GM12878 (cell line): ENCODE data around the gene NOB1. TPM values are rescaled to one million over a fixed set of nuclear protein-coding genes. Genes with fewer than 3 reads are reported as not detected.

Source experiments
- ATAC-seq: fragments of 200-7000 bp; cut with Tn5 transposase; 3 replicates; pipeline ENCODE4 v1.9.1; 2020; ENCODE audit warnings: mild to moderate bottlenecking, moderate library complexity
- BruUV-seq: library from RNA; stranded (reverse); fragments of 400-500 nt; replicated peaks from 2 replicates; lab custom pipeline; 2021; lab: Mats Ljungman, UMichigan
- CTCF ChIA-PET: fragments of 300-600 bp; sonication (Branson Sonifier 250); formaldehyde crosslinking; extraction: SDS; loops from one replicate; lab custom pipeline; 2021; ENCODE audit warnings: inconsistent platforms; lab: Yijun Ruan, JAX
- POLR2A ChIA-PET: fragments of 350-600 bp; formaldehyde crosslinking; extraction: SDS; loops from one replicate; lab custom pipeline; 2021; ENCODE audit warnings: inconsistent platforms; lab: Charles Lee
- RAD21 ChIA-PET: fragments of 300-600 bp; sonication (Branson Sonifier 250); formaldehyde crosslinking; loops from one replicate; lab custom pipeline; 2023; ENCODE audit warnings: antibody characterized with exemption; ENCODE audit not compliant: unreplicated experiment; lab: Charles Lee
- SMC1A ChIA-PET: fragments of 300-600 bp; sonication (Branson Sonifier 250); formaldehyde crosslinking; loops from one replicate; lab custom pipeline; 2023; ENCODE audit not compliant: unreplicated experiment, uncharacterized antibody; lab: Charles Lee
- DNase-seq: peaks from one replicate; pipeline ENCODE4 v3.0.0-alpha.2; 2011; ENCODE audit warnings: low read depth, low spot score
- FAIRE-seq: peaks from 3 replicates; lab custom pipeline; 2011; peaks lifted over from hg19 to GRCh38; lab: Jason Lieb, UNC
- H2AFZ ChIP-seq: 2 replicates; pipeline ENCODE4 v1.6.0; 2011; ENCODE audit warnings: low read depth, low read length, control low read depth; ENCODE audit not compliant: control insufficient read depth
- H3K27ac ChIP-seq: 2 replicates; pipeline ENCODE4 v1.5.1; 2011; ENCODE audit warnings: control low read depth; ENCODE audit not compliant: control insufficient read depth, insufficient read depth
- H3K27me3 ChIP-seq, 2 experiments: replicated peaks in 1 of 2; 2 replicates each; pipeline versions ENCODE4 v1.6.0 to v1.6.1; 2011; ENCODE audit warnings: low read length in 1 of 2; ENCODE audit not compliant: control insufficient read depth in 2 of 2, insufficient read depth in 2 of 2
- H3K36me3 ChIP-seq, 2 experiments: 2 replicates each; pipeline ENCODE4 v1.5.1; 2011; ENCODE audit warnings: low read length in 1 of 2; ENCODE audit not compliant: control insufficient read depth in 2 of 2, insufficient read depth in 2 of 2
- H3K4me1 ChIP-seq: 2 replicates; pipeline ENCODE4 v1.6.1; 2011; ENCODE audit warnings: mild to moderate bottlenecking, low read length, moderate library complexity, mixed read lengths; ENCODE audit not compliant: control insufficient read depth, insufficient read depth
- H3K4me2 ChIP-seq: 2 replicates; pipeline ENCODE4 v1.6.0; 2011; ENCODE audit warnings: control low read depth; ENCODE audit not compliant: control insufficient read depth, insufficient read depth
- H3K4me3 ChIP-seq: fragments of 200-600 bp; sonication (generic); 2 replicates; pipeline ENCODE4 v1.5.1; 2016
- H3K79me2 ChIP-seq: 2 replicates; pipeline ENCODE4 v1.6.0; 2011; ENCODE audit warnings: low read length; ENCODE audit not compliant: control insufficient read depth, insufficient read depth
- H3K9ac ChIP-seq: 2 replicates; pipeline ENCODE4 v1.8.0; 2011; ENCODE audit warnings: low read length, control low read depth, mixed read lengths; ENCODE audit not compliant: control insufficient read depth, insufficient read depth
- H3K9me3 ChIP-seq: replicated peaks from 3 replicates; pipeline ENCODE4 v1.5.1; 2011; ENCODE audit warnings: mild to moderate bottlenecking, low read length; ENCODE audit not compliant: control insufficient read depth, insufficient read depth
- H4K20me1 ChIP-seq: 2 replicates; pipeline ENCODE4 v1.6.0; 2011; ENCODE audit not compliant: control insufficient read depth, insufficient read depth
- POLR2A ChIP-seq: IDR thresholded peaks from 2 replicates; pipeline ENCODE4 v1.6.1; 2011; ENCODE audit warnings: low read depth, mild to moderate bottlenecking, low read length
- POLR2AphosphoS5 ChIP-seq: IDR thresholded peaks from 2 replicates; pipeline ENCODE4 v1.6.1; 2011; ENCODE audit warnings: mild to moderate bottlenecking, low read length, inconsistent platforms
- RB1 ChIP-seq: fragments of 450-650 bp; formaldehyde crosslinking; IDR thresholded peaks from 2 replicates; pipeline ENCODE4 v1.6.1; 2017; ENCODE audit warnings: mild to moderate bottlenecking, borderline replicate concordance
- WGBS: methylation state at CpG from one replicate; pipeline ENCODE4 v1.1.6; 2016; ENCODE audit warnings: low lambda C conversion rate; ENCODE audit not compliant: insufficient replicate concordance, insufficient coverage; ENCODE audit errors: missing lambda C conversion rate; 5-methylcytosine and 5-hydroxymethylcytosine counted together
- in situ Hi-C: fragments of 300-500 bp; cut with MboI; formaldehyde crosslinking; loops from 9 replicates; pipeline ENCODE4 v1.14.3; 2018; ENCODE audit warnings: mixed read lengths
- intact Hi-C: fragments of 100-400 bp; cut with micrococcal nuclease; formaldehyde crosslinking; loops from one replicate; pipeline ENCODE4 v1.14.2; 2022; ENCODE audit not compliant: unreplicated experiment
- polyA plus RNA-seq, 11 experiments: library from polyadenylated mRNA; depleted of rRNA in 4 of 11; unstranded in 6 of 11; stranded (reverse) in 5 of 11; fragments of >200 nt; fragmentation: Nextera tagmentation in 4 of 11; fragmentation: Illumina TruSeq in 1 of 11; extraction: Ambion mirVana in 4 of 11; extraction: Trizol in 1 of 11; gene quantifications; 1 replicate in 1 of 11; 2 replicates in 10 of 11; pipeline versions ENCODE4 v1.2.1 to v1.2.3, GENCODE V29; 2011 to 2016; ENCODE audit warnings: inconsistent platforms in 2 of 11, missing spikeins in 2 of 11, low read depth in 1 of 11
- total RNA-seq, 4 experiments: library from RNA; depleted of rRNA in 3 of 4; stranded (reverse); fragments of >200 nt in 3 of 4; fragmentation: Illumina TruSeq in 1 of 4; extraction: Trizol in 1 of 4; gene quantifications; 2 replicates each; pipeline versions ENCODE4 v1.2.1 to v1.2.3, GENCODE V29; 2013 to 2021
- TF ChIP-seq, protein P1 (sequence below): fragments of 450-650 bp; IDR thresholded peaks from 2 replicates; pipeline ENCODE4 v1.6.1; 2018; ENCODE audit warnings: mild to moderate bottlenecking, low read depth, moderate library complexity; ENCODE audit not compliant: partially characterized antibody

Gene NOB1
- total and polyA plus RNA-seq, 10 of the 15 experiments (the other 5 are each of a cell fraction or from before 2014, with no cell fraction given), result 31.1 to 117 (median 78.0) TPM

- Histone ChIP-seq H3K4me2 (no peak overlapping the region), H3K79me2 (peaks cover 2% of the 10 kb centered on the region), H3K9ac (no peak overlapping the region), H3K4me1 (no peaks in the 10 kb centered on the region), H3K27me3 (no peaks in the 10 kb centered on the region), H3K4me3 (no peak overlapping the region), H3K27ac (no peak overlapping the region), H3K9me3 (no peaks in the 10 kb centered on the region), H3K36me3 (peaks cover 40 to 64% of the 10 kb centered on the region in 2 experiments), H4K20me1 (no peaks in the 10 kb centered on the region), H2AFZ (no peak overlapping the region)
- FAIRE-seq, result no peak
- ChIA-PET CTCF (interaction anchor here (1.0 to 2.7 kb wide), 3 partner anchors 9 to 350 kb away, joined by 3 to 11 read pairs (median 6); partner anchors contain the start of gene NOB1), POLR2A (interaction anchor here (0.9 kb wide), 1 partner anchor 8 kb away, joined by 3 read pairs; no protein-coding TSS in a partner anchor), RAD21 (no interaction called here), SMC1A (no interaction called here)
- no TSS peak for BruUV-seq
- in situ Hi-C loops, result no loop called here
- intact Hi-C loops, result no loop called here
- 93% methylated on average over 11 of the region's 11 CpGs for WGBS
- DNase-seq, result no peak
- TF ChIP-seq RB1, result no peak
- 0 out of 2 replicates have a peak, but pooled peaks have one; percentile 24 for TF ChIP-seq POLR2AphosphoS5
- no peak for ATAC-seq
These were observed 9.5 kb downstream of the NOB1 start for GRCh38 chr16:69745232-69745612.

- ChIA-PET RAD21 (no interaction called here), SMC1A (no interaction called here), POLR2A (no interaction called here), CTCF (interaction anchor here (2.0 to 2.7 kb wide), 2 partner anchors 10 to 349 kb away, joined by 6 to 11 read pairs; partner anchors contain the start of gene NOB1)
- H2AFZ ChIP-seq, result no peak overlapping the region
- 97% methylated on average over 34 of the region's 35 CpGs for WGBS
- H3K36me3 ChIP-seq, result peaks cover 41 to 60% of the 10 kb centered on the region in 2 experiments
- no peaks in the 10 kb centered on the region for H3K9me3 ChIP-seq
- in situ Hi-C loops, result no loop called here
- H4K20me1 ChIP-seq, result no peaks in the 10 kb centered on the region
- no peak for FAIRE-seq
- H3K4me2 ChIP-seq, result no peak overlapping the region
- H3K4me3 ChIP-seq, result no peak overlapping the region
- peak; percentile 38 for TF ChIP-seq POLR2A
- TF ChIP-seq, protein P1, sequence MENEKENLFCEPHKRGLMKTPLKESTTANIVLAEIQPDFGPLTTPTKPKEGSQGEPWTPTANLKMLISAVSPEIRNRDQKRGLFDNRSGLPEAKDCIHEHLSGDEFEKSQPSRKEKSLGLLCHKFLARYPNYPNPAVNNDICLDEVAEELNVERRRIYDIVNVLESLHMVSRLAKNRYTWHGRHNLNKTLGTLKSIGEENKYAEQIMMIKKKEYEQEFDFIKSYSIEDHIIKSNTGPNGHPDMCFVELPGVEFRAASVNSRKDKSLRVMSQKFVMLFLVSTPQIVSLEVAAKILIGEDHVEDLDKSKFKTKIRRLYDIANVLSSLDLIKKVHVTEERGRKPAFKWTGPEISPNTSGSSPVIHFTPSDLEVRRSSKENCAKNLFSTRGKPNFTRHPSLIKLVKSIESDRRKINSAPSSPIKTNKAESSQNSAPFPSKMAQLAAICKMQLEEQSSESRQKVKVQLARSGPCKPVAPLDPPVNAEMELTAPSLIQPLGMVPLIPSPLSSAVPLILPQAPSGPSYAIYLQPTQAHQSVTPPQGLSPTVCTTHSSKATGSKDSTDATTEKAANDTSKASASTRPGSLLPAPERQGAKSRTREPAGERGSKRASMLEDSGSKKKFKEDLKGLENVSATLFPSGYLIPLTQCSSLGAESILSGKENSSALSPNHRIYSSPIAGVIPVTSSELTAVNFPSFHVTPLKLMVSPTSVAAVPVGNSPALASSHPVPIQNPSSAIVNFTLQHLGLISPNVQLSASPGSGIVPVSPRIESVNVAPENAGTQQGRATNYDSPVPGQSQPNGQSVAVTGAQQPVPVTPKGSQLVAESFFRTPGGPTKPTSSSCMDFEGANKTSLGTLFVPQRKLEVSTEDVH, result no peak
- H3K9ac ChIP-seq, result no peak overlapping the region
- intact Hi-C loops, result no loop called here
- DNase-seq, result no peak
- no peak for ATAC-seq
- H3K27ac ChIP-seq, result no peak overlapping the region
- no TSS peak for BruUV-seq
- H3K4me1 ChIP-seq, result no peaks in the 10 kb centered on the region
- H3K27me3 ChIP-seq, result no peaks in the 10 kb centered on the region
- peaks cover 1% of the 10 kb centered on the region for H3K79me2 ChIP-seq
These were observed 10.1 kb downstream of the NOB1 start for GRCh38 chr16:69744363-69745231.
